ENCODE data around the gene TREH.
"Not testable (repeated sequence)": the region's sequence is repeated elsewhere in the genome, so short reads cannot be mapped to it uniquely, and the experiment has no call there.

TREH gene, protein sequence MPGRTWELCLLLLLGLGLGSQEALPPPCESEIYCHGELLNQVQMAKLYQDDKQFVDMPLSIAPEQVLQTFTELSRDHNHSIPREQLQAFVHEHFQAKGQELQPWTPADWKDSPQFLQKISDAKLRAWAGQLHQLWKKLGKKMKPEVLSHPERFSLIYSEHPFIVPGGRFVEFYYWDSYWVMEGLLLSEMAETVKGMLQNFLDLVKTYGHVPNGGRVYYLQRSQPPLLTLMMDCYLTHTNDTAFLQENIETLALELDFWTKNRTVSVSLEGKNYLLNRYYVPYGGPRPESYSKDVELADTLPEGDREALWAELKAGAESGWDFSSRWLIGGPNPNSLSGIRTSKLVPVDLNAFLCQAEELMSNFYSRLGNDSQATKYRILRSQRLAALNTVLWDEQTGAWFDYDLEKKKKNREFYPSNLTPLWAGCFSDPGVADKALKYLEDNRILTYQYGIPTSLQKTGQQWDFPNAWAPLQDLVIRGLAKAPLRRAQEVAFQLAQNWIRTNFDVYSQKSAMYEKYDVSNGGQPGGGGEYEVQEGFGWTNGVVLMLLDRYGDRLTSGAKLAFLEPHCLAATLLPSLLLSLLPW

DNA sequence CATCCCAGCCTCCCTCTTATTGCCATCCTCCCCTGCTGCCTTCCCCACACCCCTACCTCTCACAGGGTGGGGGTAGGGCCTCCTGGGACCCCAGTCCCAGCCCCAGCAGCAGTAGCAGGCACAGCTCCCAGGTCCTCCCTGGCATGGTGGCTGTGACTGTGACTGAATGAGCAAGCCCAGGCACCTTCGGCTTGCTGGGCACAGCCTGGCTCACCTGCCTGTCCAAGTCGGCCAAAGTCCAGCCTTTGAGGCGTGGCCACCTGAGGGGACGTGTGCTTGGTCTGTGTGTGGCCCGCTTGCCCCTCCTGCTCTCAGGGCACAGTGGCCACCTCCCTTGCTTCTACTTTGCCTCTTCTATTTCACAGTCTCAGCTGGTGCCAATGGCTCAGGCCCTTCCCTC lies at the start of gene TREH:
Gene TREH (minus strand): TSS at position 168 of the 400 bp plus-strand sequence. CDS start 23 bp downstream, at position 145.
- DNase-seq, result no peak

DNA sequence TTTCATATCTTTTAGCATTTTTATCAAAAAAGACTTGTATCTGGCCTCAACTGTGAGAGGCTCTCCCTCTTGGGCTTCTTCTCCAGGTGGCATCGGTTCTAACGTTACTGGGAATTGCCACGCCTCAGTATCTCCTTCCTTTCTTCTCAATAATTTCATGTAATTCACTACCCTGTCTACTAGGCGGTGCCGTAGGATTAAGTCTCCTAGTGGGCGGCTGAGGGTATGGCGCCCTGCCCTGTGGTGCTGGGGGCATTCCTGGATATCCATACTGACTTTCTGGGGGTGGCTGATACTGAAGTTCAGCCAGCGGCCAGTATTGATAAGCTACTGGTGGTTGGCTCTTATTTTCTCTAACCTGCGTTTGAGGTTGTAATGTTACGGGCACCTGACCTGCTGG lies 48.7 kb upstream of the TREH start:
- not testable (repeated sequence) for DNase-seq

DNA sequence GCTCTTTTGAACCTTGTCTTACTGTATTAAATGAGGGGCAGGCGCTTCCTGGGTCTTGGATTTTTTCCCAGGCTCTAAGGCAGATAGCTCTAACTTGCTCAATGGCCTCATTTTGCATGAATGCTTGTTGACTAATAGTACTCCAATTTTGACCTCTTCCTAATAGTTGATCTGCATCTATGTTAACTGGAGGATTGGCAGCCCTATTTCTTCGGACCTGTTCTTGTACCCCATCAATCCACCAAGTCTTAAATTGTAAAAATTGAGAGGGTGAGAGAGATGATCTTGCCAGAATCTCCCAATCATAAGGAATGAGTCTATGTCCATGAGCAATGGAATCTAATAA lies 48.2 kb upstream of the TREH start:
- not testable (repeated sequence) for DNase-seq

GRCh38 chr11:118727001-118727720 lies 47.7 kb upstream of the TREH start:
- not testable (repeated sequence) for DNase-seq

DNA sequence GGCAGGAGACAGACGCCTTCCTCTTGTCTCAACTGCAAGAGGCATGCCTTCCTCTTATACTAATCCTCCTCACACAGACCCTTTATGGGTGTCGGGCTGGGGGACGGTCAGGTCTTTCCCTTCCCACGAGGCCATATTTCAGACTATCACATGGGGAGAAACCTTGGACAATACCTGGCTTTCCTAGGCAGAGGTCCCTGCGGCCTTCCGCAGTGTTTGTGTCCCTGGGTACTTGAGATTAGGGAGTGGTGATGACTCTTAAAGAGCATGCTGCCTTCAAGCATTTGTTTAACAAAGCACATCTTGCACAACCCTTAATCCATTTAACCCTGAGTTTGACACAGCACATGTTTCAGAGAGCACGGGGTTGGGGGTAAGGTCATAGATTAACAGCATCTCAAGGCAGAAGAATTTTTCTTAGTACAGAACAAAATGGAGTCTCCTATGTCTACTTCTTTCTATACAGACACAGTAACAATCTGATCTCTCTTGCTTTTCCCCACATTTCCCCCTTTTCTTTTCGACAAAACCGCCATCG lies 42.1 kb upstream of the TREH start:
- not testable (repeated sequence) for DNase-seq

DNA sequence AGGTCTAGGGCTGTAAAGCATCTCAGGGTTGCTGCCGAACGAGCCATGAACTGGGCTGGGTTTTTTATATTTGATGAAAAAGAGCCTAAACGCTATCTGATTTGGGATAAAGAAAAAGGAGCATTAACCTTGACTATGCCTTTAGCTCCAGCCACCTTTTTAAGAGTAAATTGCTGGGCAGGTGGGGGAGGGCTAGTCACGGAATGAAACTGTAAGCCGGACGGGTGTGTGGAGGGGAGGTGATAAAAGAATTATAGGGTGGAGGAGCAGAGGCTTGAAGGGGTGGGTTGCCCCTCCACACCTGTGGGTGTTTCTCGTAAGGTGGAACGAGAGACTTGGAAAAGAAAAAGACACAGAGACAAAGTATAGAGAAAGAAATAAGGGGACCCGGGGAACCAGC lies 41.3 kb upstream of the TREH start:
- DNase-seq, result not testable (repeated sequence)

DNA sequence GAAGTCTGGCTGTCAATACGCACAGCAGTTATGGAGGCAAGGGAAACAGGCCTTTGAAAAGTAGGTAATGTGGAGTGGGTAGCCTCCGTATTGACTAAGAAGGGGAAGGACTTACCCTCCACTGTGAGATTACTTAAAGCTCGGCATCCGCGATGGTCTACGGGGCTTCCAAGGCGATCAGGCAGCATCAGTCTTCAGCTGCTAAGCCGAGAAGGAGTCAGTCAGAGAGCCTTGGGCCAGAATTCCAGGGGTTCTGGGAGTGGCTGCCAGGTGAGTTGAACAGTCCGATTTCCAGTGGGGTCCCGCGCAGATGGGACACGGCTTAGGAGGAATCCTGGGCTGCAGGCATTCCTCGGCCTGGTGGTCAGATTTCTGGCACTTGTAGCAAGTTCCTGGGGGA lies 40.6 kb upstream of the TREH start:
- not testable (repeated sequence) for DNase-seq

- DNase-seq, result not testable (repeated sequence)
Measured at GRCh38 chr11:118718562-118718961, 39.1 kb upstream of the TREH start.

DNA sequence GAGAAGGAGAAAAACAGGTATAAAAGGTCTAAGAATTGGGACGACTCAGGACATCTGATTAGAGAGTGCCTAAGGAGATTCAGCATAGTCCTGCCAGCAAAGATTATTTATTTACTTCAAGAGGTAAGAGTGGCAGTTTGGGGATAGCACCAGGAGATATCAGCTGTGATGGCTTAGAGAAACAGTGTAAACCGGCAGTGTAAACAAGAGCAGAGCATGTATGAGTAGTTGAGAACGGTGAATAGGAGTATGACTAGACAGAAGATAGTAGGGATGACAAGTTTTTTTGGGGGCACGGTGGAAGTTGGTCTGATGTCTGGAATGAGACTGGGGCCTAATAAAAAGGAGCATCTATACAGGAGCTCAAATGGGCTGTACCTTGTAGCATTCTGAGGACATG lies 38.3 kb upstream of the TREH start:
- not testable (repeated sequence) for DNase-seq

DNA sequence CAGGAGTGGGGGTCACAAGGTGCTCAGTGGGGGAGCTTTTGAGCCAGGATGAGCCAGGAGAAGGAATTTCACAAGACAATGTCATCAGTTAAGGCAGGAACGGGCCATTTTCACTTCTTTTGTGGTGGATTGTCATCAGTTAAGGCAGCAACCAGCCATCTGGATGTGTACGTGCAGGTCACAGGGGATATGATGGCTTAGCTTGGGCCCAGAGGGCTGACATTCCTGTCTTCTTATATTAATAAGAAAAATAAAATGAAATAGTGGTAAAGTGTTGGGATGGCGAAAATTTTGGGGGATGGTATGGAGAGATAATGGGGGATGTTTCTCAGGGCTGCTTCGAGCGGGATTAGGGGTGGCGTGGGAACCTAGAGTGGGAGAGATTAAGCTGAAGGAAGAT lies 37.8 kb upstream of the TREH start:
- not testable (repeated sequence) for DNase-seq

GRCh38 chr11:118715837-118716260 lies 36.4 kb upstream of the TREH start:
- no peak for DNase-seq

GRCh38 chr11:118715245-118715831 lies 35.9 kb upstream of the TREH start:
- DNase-seq, result no peak

DNA sequence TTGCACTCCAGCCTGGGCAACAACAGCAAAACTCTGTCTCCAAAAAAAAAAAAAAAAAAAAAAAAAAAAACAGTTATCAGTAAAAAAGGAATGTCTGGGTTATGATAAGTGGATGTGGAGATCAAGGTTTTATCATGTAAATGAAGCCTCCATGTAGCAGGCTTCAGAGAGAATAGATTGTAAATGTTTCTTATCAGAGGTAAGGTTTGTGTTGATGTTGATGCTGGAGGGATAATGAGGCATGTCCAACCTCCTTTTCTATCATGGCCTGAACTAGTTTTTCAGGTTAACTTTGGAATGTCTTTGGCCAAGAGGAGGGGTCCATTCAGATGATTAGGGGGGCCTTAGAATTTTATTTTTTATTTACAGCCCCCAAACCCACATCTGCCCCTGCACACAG lies 35.4 kb upstream of the TREH start:
- no peak for DNase-seq

- not testable (repeated sequence) for DNase-seq
Measured at GRCh38 chr11:118714416-118714815, 35.0 kb upstream of the TREH start.

DNA sequence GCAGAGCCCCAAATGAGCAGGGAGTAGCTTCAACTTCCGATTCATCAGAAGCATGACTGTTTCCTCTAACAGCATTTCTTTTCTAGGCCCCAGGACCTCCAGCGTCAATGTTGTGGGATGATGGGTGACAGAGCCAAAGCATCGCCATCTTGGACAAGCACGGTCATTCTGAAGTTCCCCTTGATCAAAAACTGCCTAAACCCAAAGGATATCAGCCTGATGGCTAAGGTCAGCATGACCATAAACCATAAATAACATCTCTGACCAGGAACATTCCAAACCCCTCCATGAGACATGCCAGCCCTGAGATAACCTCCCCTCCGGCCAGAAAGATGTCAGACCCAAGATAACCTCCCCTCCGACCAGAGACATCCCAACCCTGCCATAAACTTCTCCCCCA lies 28.8 kb upstream of the TREH start:
- no peak for DNase-seq

DNA sequence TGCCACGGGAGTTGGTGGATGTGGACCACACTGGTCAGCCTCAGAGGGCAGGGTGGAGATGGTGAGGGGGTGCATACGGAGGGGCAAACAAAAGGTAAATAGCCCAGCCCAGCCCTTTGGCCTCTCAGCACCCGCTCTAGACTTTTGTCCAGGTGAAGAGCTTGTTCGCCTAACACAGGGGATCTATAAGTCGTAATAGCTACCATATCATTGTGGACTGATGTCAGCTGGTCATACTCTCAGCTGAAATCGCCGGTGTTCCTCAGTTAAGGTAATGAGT lies 27.0 kb upstream of the TREH start:
- DNase-seq, result no peak

GRCh38 chr11:118705791-118706545 lies 26.5 kb upstream of the TREH start:
- no peak for DNase-seq

DNA sequence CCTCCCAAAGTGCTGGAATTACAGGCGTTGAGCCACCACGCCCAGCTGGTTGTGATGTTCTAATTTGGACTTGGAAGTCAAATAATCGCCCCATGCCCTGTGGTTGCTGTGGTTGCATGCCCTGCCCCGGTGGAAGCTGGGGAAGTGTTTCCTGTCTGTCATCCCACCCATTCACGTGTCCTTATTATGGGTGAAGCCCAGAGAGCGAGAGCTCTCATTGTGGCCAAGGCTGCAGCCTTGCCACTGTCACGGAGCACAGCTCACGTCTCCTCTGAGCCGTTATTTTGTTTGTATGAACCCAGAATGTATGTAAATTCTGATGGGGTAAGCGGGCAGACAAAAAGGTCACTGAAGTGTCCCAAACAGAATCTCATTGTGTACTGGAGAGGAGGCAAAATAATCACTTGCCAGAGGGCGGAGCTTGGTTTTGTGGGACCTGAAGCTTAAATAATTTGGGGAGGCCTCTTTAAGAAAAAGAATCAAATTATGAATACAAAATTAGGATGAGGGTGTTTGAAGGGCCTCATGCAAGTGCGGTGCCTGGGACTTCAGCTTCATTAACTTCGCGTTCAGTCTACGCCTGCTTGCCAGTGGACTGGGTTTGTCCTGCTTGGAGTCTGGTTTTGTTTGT lies 25.8 kb upstream of the TREH start:
- peak; percentile 22 for DNase-seq

DNA sequence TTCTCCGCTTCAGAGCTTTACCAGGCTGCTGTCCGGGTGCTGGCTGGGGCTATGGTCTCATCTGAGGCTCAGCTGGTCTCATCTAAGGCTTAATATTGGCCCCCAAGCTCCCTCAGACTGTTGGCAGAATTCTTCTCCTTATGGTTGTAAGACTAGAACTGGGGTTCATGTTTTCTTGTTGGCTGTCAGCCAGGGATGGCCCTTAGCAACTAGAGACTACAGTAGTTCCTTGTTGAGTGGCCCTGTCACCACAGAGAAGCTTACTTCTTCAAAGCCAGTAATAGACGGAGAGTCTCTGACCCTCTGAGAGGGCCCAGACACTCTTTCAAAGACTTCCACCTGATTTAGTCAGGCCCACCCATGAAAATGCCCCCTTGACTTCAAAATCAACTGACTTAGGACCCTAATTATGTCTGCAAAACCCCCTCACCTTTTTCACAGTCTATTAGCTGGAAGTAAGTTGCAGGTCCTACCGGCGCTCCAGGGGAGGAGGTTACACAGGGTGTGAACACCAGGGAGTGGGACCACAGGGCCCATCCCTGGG lies 24.2 kb upstream of the TREH start:
- no peak for DNase-seq

DNA sequence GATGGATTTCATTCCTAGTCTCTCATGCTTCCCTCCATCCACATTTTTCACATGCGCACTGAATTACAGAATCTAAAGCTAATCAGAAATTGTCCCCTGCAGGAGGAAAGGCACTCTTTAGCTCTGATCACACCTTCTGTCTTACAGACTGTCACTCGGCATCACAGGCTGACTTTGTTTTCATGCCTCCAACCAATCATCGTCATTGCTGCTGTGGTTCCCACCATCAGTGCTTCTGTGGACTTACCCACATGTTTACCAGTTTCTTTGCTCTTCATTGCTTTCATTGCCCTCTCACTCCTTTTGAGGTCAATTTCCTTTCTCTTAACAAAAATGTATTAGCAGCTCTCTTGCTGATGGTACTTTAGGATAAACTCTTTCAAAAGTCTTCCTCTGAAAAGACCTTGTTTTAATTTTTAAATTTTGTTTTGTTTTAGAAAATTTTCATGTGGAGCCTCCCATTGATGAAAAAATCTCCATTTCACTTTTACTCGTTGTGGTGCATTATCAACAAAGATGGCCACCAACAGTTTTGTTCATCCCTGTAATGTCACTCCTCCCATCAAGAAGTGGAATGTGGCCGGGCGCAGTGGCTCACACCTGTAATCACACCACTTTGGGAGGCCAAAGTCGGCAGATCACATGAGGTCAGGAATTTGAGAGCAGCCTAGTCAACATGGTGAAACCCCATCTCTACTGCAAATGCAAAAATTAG lies 20.2 kb upstream of the TREH start:
- peak; percentile 28 for DNase-seq

DNA sequence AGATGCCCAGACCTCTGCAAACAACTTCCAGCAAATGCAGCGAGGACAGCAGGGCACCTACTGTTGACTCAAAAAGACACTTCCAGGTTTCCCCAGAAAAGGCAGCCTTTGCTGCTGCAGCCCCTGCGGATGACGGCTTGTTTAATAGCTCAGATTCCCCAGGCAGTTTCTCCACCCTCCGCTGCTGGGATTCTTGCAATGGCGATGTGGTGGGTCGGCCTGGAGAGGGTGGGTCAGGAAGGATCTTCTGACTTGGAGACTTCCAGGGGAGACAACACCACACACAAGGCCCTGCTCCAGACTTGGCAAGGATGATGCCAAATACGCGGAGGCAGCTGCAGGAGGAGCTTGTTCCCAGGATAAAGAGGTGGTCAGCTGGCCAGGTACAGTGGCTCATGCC lies 17.9 kb upstream of the TREH start:
- no peak for DNase-seq
